Chondrocyte (in vitro differentiated cells): ENCODE measurements around the gene PDHX. TPM values are rescaled to one million over a fixed set of nuclear protein-coding genes. Genes with fewer than 3 reads are reported as not detected.

Source experiments
- DNase-seq: peaks from one replicate; pipeline ENCODE4 v3.0.0; 2021; ENCODE audit warnings: mixed read lengths, low spot score
- H3K27ac Mint-ChIP-seq: one replicate; pipeline ENCODE4 v1.8.0; 2021; ENCODE audit warnings: mild to moderate bottlenecking, moderate library complexity, mixed read lengths; ENCODE audit not compliant: unreplicated experiment
- H3K27me3 Mint-ChIP-seq: 2 replicates; pipeline ENCODE4 v1.8.0; 2021; ENCODE audit warnings: low read depth, mixed read lengths
- H3K36me3 Mint-ChIP-seq: 2 replicates; pipeline ENCODE4 v1.8.0; 2021; ENCODE audit warnings: low read depth, mixed read lengths
- H3K4me1 Mint-ChIP-seq: 2 replicates; pipeline ENCODE4 v1.8.0; 2021; ENCODE audit warnings: low read depth, mild to moderate bottlenecking, mixed read lengths
- H3K4me3 Mint-ChIP-seq: one replicate; pipeline ENCODE4 v1.8.0; 2021; ENCODE audit warnings: mild to moderate bottlenecking, moderate library complexity, mixed read lengths; ENCODE audit not compliant: unreplicated experiment
- H3K9me3 Mint-ChIP-seq: 2 replicates; pipeline ENCODE4 v1.8.0; 2021; ENCODE audit warnings: low read depth, mixed read lengths
- CTCF ChIP-seq: fragments of 200-600 bp; sonication (generic); IDR thresholded peaks from 2 replicates; pipeline ENCODE4 v1.5.0; 2021; ENCODE audit warnings: antibody characterized with exemption, mild to moderate bottlenecking, moderate library complexity
- total RNA-seq: library from RNA; stranded (reverse); gene quantifications from 3 replicates; pipeline ENCODE4 v1.2.1, GENCODE V29; 2021

Gene PDHX
- total RNA-seq, 1 donor from 2014 or later = 38.8 TPM

GRCh38 chr11:34928960-34929680, 12.7 kb downstream of the PDHX start:
- H3K4me1 Mint-ChIP-seq = peaks cover 54% of the 10 kb centered on the region
- H3K4me3 Mint-ChIP-seq = no peak overlapping the region
- TF ChIP-seq CTCF = no peak
- peaks cover 5% of the 10 kb centered on the region for H3K36me3 Mint-ChIP-seq
- no peak for DNase-seq
- no peaks in the 10 kb centered on the region for H3K9me3 Mint-ChIP-seq
- no peaks in the 10 kb centered on the region for H3K27me3 Mint-ChIP-seq
- peak overlapping the region; percentile 32 for H3K27ac Mint-ChIP-seq

- Mint-ChIP-seq H3K9me3 (no peaks in the 10 kb centered on the region), H3K27ac (peak overlapping the region; percentile 8), H3K4me1 (peaks cover 44% of the 10 kb centered on the region), H3K36me3 (peaks cover 6% of the 10 kb centered on the region), H3K27me3 (no peaks in the 10 kb centered on the region), H3K4me3 (no peak overlapping the region)
- no peak for DNase-seq
- TF ChIP-seq CTCF = no peak
These were observed 13.7 kb downstream of the PDHX start for GRCh38 chr11:34929794-34930763.

- Mint-ChIP-seq H3K9me3 (no peaks in the 10 kb centered on the region), H3K4me3 (no peak overlapping the region), H3K4me1 (peaks cover 20% of the 10 kb centered on the region), H3K36me3 (peaks cover 12% of the 10 kb centered on the region), H3K27ac (no peak overlapping the region), H3K27me3 (no peaks in the 10 kb centered on the region)
- no peak for DNase-seq
- TF ChIP-seq CTCF = no peak
These were observed 20.7 kb downstream of the PDHX start for GRCh38 chr11:34936945-34937629.

- no peak for DNase-seq
- no peaks in the 10 kb centered on the region for H3K9me3 Mint-ChIP-seq
- H3K36me3 Mint-ChIP-seq = peaks cover 9% of the 10 kb centered on the region
- peaks cover 23% of the 10 kb centered on the region for H3K4me1 Mint-ChIP-seq
- H3K27me3 Mint-ChIP-seq = no peaks in the 10 kb centered on the region
- no peak overlapping the region for H3K4me3 Mint-ChIP-seq
- no peak overlapping the region for H3K27ac Mint-ChIP-seq
- no peak for TF ChIP-seq CTCF
These were observed 22.2 kb downstream of the PDHX start for GRCh38 chr11:34938611-34939010.
